GM18868 (cell line): Measurements from ENCODE around the gene IFNA8.
A peak's percentile ranks its signal among the peaks of the same experiment; 100 is the strongest.
"Not testable (repeated sequence)": the region's sequence is repeated elsewhere in the genome, so short reads cannot be mapped to it uniquely, and the experiment has no call there.

Source experiments
- ATAC-seq: cut with Tn5 transposase; IDR thresholded peaks from one replicate; pipeline ENCODE4 v1.9.1; 2021; ENCODE audit warnings: mild to moderate bottlenecking, moderate library complexity; ENCODE audit not compliant: unreplicated experiment

IFNA8 gene

GRCh38 chr9:21408817-21409216, at the start of gene IFNA8:
TSS of gene IFNA8 (plus strand) at chr9:21409117. CDS start at chr9:21409177, 60 bp downstream.
- ATAC-seq, result no peak

GRCh38 chr9:21362287-21362686, 46.6 kb upstream of the IFNA8 start:
- ATAC-seq, result no peak

- peak; percentile 99 for ATAC-seq
These were observed 41.7 kb upstream of the IFNA8 start for GRCh38 chr9:21367169-21367568.

GRCh38 chr9:21367957-21368356, 41.0 kb upstream of the IFNA8 start, which contains the start of gene IFNA13:
TSS of gene IFNA13 (minus strand) at chr9:21368057. CDS start at chr9:21368010, 47 bp downstream.
- no peak for ATAC-seq

- ATAC-seq, result not testable (repeated sequence)
These were observed 37.5 kb upstream of the IFNA8 start for GRCh38 chr9:21371467-21371866.

- ATAC-seq, result peak; percentile 96
These were observed 27.2 kb upstream of the IFNA8 start for GRCh38 chr9:21381448-21382339.

- ATAC-seq, result no peak
These were observed 25.3 kb upstream of the IFNA8 start for GRCh38 chr9:21383627-21384026.

- ATAC-seq, result no peak
These were observed 23.7 kb upstream of the IFNA8 start, which contains the start of gene IFNA2 for GRCh38 chr9:21385131-21385670. TSS of gene IFNA2 (minus strand) at chr9:21385398. CDS start at chr9:21385329, 69 bp downstream.

GRCh38 chr9:21392270-21392669, 16.6 kb upstream of the IFNA8 start:
- peak; percentile 88 for ATAC-seq

- peak; percentile 75 for ATAC-seq
These were observed 12.9 kb upstream of the IFNA8 start for GRCh38 chr9:21395778-21396717.

GRCh38 chr9:21398955-21399489, 9.9 kb upstream of the IFNA8 start:
- ATAC-seq, result no peak

- ATAC-seq, result no peak
These were observed 9.0 kb upstream of the IFNA8 start for GRCh38 chr9:21399956-21400355.

- peak; percentile 54 for ATAC-seq
These were observed 6.3 kb upstream of the IFNA8 start for GRCh38 chr9:21402386-21403251.

- ATAC-seq, result no peak
These were observed 4.8 kb upstream of the IFNA8 start for GRCh38 chr9:21404146-21404545.

- peak; percentile 89 for ATAC-seq
These were observed 3.2 kb downstream of the IFNA8 start for GRCh38 chr9:21412107-21412506.

GRCh38 chr9:21413151-21413550, 4.2 kb downstream of the IFNA8 start:
- ATAC-seq, result no peak

- ATAC-seq, result peak; percentile 50
These were observed 4.7 kb downstream of the IFNA8 start for GRCh38 chr9:21413624-21414023.

- ATAC-seq, result no peak
These were observed 5.5 kb downstream of the IFNA8 start for GRCh38 chr9:21414220-21414940.
